ENCODE results near the gene IGLL5. TPM values are rescaled to one million over a fixed set of nuclear protein-coding genes. Genes with fewer than 3 reads are reported as not detected.

IGLL5 gene
- total and polyA plus RNA-seq, 9 of the 15 experiments (the other 6 are each of a cell fraction or from before 2014, with no cell fraction given), result not detected

- TF ChIP-seq ZNF407 (IDR thresholded peaks at IDR 0.05; ENCODE audit: low read depth) (no peak), IRF2 (CRISPR knock-in tag; IDR thresholded peaks at IDR 0.05) (0 out of 2 replicates have a peak, but pooled peaks have one; percentile 34), PTTG1 (tag; IDR thresholded peaks at IDR 0.05; ENCODE audit: low read depth) (no peak), ZNF449 (CRISPR knock-in tag; IDR thresholded peaks at IDR 0.05) (no peak), ZBTB1 (CRISPR knock-in tag; IDR thresholded peaks at IDR 0.05; ENCODE audit: borderline replicate concordance, low read depth) (0 out of 2 replicates have a peak, but pooled peaks have one; percentile 62), ZNF398 (CRISPR knock-in tag; IDR thresholded peaks at IDR 0.05) (no peak), XRCC4 (IDR thresholded peaks at IDR 0.05; ENCODE audit: extremely low read depth, insufficient read depth, insufficient read length) (no peak), ZNF217 (CRISPR knock-in tag; IDR thresholded peaks at IDR 0.05) (no peak), HNRNPL (IDR thresholded peaks at IDR 0.05; ENCODE audit: low read depth, low read length) (no peak), SMARCE1 (IDR thresholded peaks at IDR 0.05) (no peak), ZNF280B (CRISPR knock-in tag; IDR thresholded peaks at IDR 0.05) (no peak), MBD2 (IDR thresholded peaks at IDR 0.05; ENCODE audit: borderline replicate concordance, low read depth) (no peak), ARHGAP35 (IDR thresholded peaks at IDR 0.05; ENCODE audit: partially characterized antibody) (no peak)
Observed at GRCh38 chr22:22893077-22893805, 5.6 kb downstream of the IGLL5 start (continued).

All from K562 (cell line).